ENCODE data around the gene EAF2.
"Not testable (repeated sequence)": the region's sequence is repeated elsewhere in the genome, so short reads cannot be mapped to it uniquely, and the experiment has no call there.

Gene EAF2

GRCh38 chr3:121834671-121835464 lies at the start of gene EAF2, which contains the start of gene IQCB1:
Gene EAF2, plus strand, starts transcription at chr3:121835209. Its CDS starts 77 bp downstream, at chr3:121835286.
Gene IQCB1, minus strand, starts transcription at chr3:121835060. Its CDS starts 6,100 bp downstream, at chr3:121828960.
- peak; percentile 97 for FAIRE-seq

GRCh38 chr3:121786485-121786884 lies 48.5 kb upstream of the EAF2 start:
- no peak for FAIRE-seq

GRCh38 chr3:121793078-121793477 lies 41.9 kb upstream of the EAF2 start:
- no peak for FAIRE-seq

- FAIRE-seq: no peak
Measured at GRCh38 chr3:121794264-121794983, 40.6 kb upstream of the EAF2 start.

GRCh38 chr3:121796970-121797369 lies 38.0 kb upstream of the EAF2 start:
- no peak for FAIRE-seq

- no peak for FAIRE-seq
Measured at GRCh38 chr3:121800906-121801305, 34.1 kb upstream of the EAF2 start.

- no peak for FAIRE-seq
Measured at GRCh38 chr3:121803771-121804320, 31.2 kb upstream of the EAF2 start.

- FAIRE-seq: no peak
Measured at GRCh38 chr3:121809249-121809648, 25.8 kb upstream of the EAF2 start.

- FAIRE-seq: no peak
Measured at GRCh38 chr3:121817753-121818152, 17.3 kb upstream of the EAF2 start.

GRCh38 chr3:121818578-121818977 lies 16.4 kb upstream of the EAF2 start:
- no peak for FAIRE-seq

- no peak for FAIRE-seq
Measured at GRCh38 chr3:121819236-121819635, 15.8 kb upstream of the EAF2 start.

- FAIRE-seq: no peak
Measured at GRCh38 chr3:121821421-121822199, 13.4 kb upstream of the EAF2 start.

GRCh38 chr3:121822973-121823372 lies 12.0 kb upstream of the EAF2 start:
- FAIRE-seq: no peak

- FAIRE-seq: no peak
Measured at GRCh38 chr3:121834157-121834670, 795 bp upstream of the EAF2 start.

GRCh38 chr3:121835465-121835801 lies 424 bp downstream of the EAF2 start:
- FAIRE-seq: no peak

- no peak for FAIRE-seq
Measured at GRCh38 chr3:121836064-121836463, 1.1 kb downstream of the EAF2 start.

GRCh38 chr3:121836481-121836880 lies 1.5 kb downstream of the EAF2 start:
- no peak for FAIRE-seq

- FAIRE-seq: no peak
Measured at GRCh38 chr3:121839962-121840361, 5.0 kb downstream of the EAF2 start.

GRCh38 chr3:121844892-121845291 lies 9.9 kb downstream of the EAF2 start:
- no peak for FAIRE-seq

- no peak for FAIRE-seq
Measured at GRCh38 chr3:121852256-121852655, 17.2 kb downstream of the EAF2 start.

GRCh38 chr3:121855555-121855954 lies 20.5 kb downstream of the EAF2 start:
- no peak for FAIRE-seq

- not testable (repeated sequence) for FAIRE-seq
Measured at GRCh38 chr3:121857778-121858177, 22.8 kb downstream of the EAF2 start.

GRCh38 chr3:121863247-121863646 lies 28.2 kb downstream of the EAF2 start:
- not testable (repeated sequence) for FAIRE-seq
